ENCODE results near the gene IDS.

IDS gene

GRCh38 chrX:149512225-149512885 is 7.2 kb upstream of the IDS start:
- TF ChIP-seq CTCF (IDR thresholded peaks at IDR 0.05; ENCODE audit: insufficient read depth, low read length) = peak; percentile 13
- no peak for TF ChIP-seq REST (IDR thresholded peaks at IDR 0.05; ENCODE audit: insufficient replicate concordance, low read depth)
- Histone ChIP-seq H3K27me3 (ENCODE audit: insufficient read depth, poor library complexity, severe bottlenecking) (no peaks in the 10 kb centered on the region), H3K4me3 (replicated peaks; ENCODE audit: insufficient read depth, low read length) (no peak overlapping the region), H3K27ac (replicated peaks) (no peak overlapping the region; the same call in 1 of the 2 replicates)
- DNase-seq (ENCODE audit: low read depth in 1 of 2, low spot score in 1 of 2) = peak in 1 of 2 experiments; percentile 52

- H3K4me3 ChIP-seq (replicated peaks; ENCODE audit: insufficient read depth, low read length) = no peak overlapping the region
- H3K27me3 ChIP-seq (ENCODE audit: insufficient read depth, poor library complexity, severe bottlenecking) = no peaks in the 10 kb centered on the region
- no peak for TF ChIP-seq POLR2AphosphoS5 (IDR thresholded peaks at IDR 0.05; ENCODE audit: low read depth)
- TF ChIP-seq CTCF (IDR thresholded peaks at IDR 0.05; ENCODE audit: insufficient read depth, low read length) = no peak
- no peak for TF ChIP-seq REST (IDR thresholded peaks at IDR 0.05; ENCODE audit: insufficient replicate concordance, low read depth)
- TF ChIP-seq SPI1 (IDR thresholded peaks at IDR 0.05; ENCODE audit: borderline replicate concordance, low read depth) = no peak
- TF ChIP-seq GABPA (IDR thresholded peaks at IDR 0.05; ENCODE audit: low read depth) = no peak
- DNase-seq (ENCODE audit: low read depth in 1 of 2, low spot score in 1 of 2) = no peak
- H3K27ac ChIP-seq (replicated peaks) = no peak overlapping the region
Measured at GRCh38 chrX:149511081-149511480, 6.0 kb upstream of the IDS start.

- TF ChIP-seq SPI1 (IDR thresholded peaks at IDR 0.05; ENCODE audit: borderline replicate concordance, low read depth) (no peak), POLR2AphosphoS5 (IDR thresholded peaks at IDR 0.05; ENCODE audit: low read depth) (no peak)
- Histone ChIP-seq H3K4me3 (replicated peaks; ENCODE audit: insufficient read depth, low read length) (no peak overlapping the region), H3K27ac (replicated peaks) (no peak overlapping the region), H3K27me3 (ENCODE audit: insufficient read depth, poor library complexity, severe bottlenecking) (no peaks in the 10 kb centered on the region)
- no peak for DNase-seq (ENCODE audit: low read depth in 1 of 2, low spot score in 1 of 2)
Measured at GRCh38 chrX:149510386-149510785, 5.3 kb upstream of the IDS start.

GRCh38 chrX:149508467-149508866 is 3.4 kb upstream of the IDS start:
- TF ChIP-seq REST (IDR thresholded peaks at IDR 0.05; ENCODE audit: insufficient replicate concordance, low read depth) (no peak), CTCF (IDR thresholded peaks at IDR 0.05; ENCODE audit: insufficient read depth, low read length) (no peak)
- DNase-seq (ENCODE audit: low read depth in 1 of 2, low spot score in 1 of 2) = no peak
- no peak overlapping the region for H3K27ac ChIP-seq (replicated peaks)
- H3K27me3 ChIP-seq (ENCODE audit: insufficient read depth, poor library complexity, severe bottlenecking) = no peaks in the 10 kb centered on the region
- no peak overlapping the region for H3K4me3 ChIP-seq (replicated peaks; ENCODE audit: insufficient read depth, low read length)

All from HL-60 (cell line).